OCI-LY1 (cell line): ENCODE measurements around the gene ARHGAP8.

ENCODE experiments used
- H2AFZ ChIP-seq: fragments of 200-600 bp; sonication (generic), shearing (Covaris generic); 2 replicates; pipeline ENCODE4 v1.6.0; 2014; ENCODE audit warnings: antibody characterized with exemption, mild to moderate bottlenecking, low read length
- H3F3A ChIP-seq: fragments of 200-600 bp; sonication (generic), shearing (Covaris generic); 2 replicates; pipeline ENCODE4 v1.6.0; 2014; ENCODE audit warnings: mild to moderate bottlenecking, antibody characterized with exemption, low read length, moderate library complexity; ENCODE audit not compliant: insufficient read depth
- H3K27ac ChIP-seq: fragments of 200-600 bp; sonication (generic); 2 replicates; pipeline ENCODE4 v1.5.1; 2014; ENCODE audit warnings: low read length, mixed run types, mild to moderate bottlenecking, low read depth; ENCODE audit not compliant: poor library complexity, severe bottlenecking
- H3K27me3 ChIP-seq: fragments of 200-600 bp; sonication (generic); 2 replicates; pipeline ENCODE4 v1.6.0; 2014; ENCODE audit warnings: antibody characterized with exemption, mild to moderate bottlenecking, low read length, moderate library complexity; ENCODE audit not compliant: insufficient read depth
- H3K36me3 ChIP-seq: fragments of 200-600 bp; sonication (generic); 2 replicates; pipeline ENCODE4 v1.6.1; 2014; ENCODE audit warnings: mild to moderate bottlenecking, antibody characterized with exemption, low read length, moderate library complexity, mixed read lengths; ENCODE audit not compliant: insufficient read depth
- H3K4me1 ChIP-seq: fragments of 200-600 bp; sonication (generic); 2 replicates; pipeline ENCODE4 v1.5.1; 2014; ENCODE audit warnings: mild to moderate bottlenecking, low read length, moderate library complexity; ENCODE audit not compliant: insufficient read depth, severe bottlenecking
- H3K4me2 ChIP-seq: fragments of 200-600 bp; sonication (generic), shearing (Covaris generic); 2 replicates; pipeline ENCODE4 v1.6.1; 2014; ENCODE audit warnings: low read length
- H3K4me3 ChIP-seq: fragments of 200-600 bp; sonication (generic); 2 replicates; pipeline ENCODE4 v1.5.1; 2014; ENCODE audit warnings: low read length, low read depth, mild to moderate bottlenecking, mixed read lengths; ENCODE audit not compliant: poor library complexity, severe bottlenecking
- H3K79me2 ChIP-seq: fragments of 200-600 bp; shearing (Covaris generic); 2 replicates; pipeline ENCODE4 v1.6.1; 2016; ENCODE audit warnings: mixed run types, low read length, mixed read lengths; ENCODE audit not compliant: insufficient read depth
- H3K9ac ChIP-seq: fragments of 200-600 bp; sonication (generic), shearing (Covaris generic); 2 replicates; pipeline ENCODE4 v1.6.1; 2014; ENCODE audit warnings: mild to moderate bottlenecking, low read length, mixed read lengths
- H3K9me2 ChIP-seq: fragments of 200-600 bp; sonication (generic), shearing (Covaris generic); 2 replicates; pipeline ENCODE4 v1.6.1; 2014; ENCODE audit warnings: low read depth, mild to moderate bottlenecking, low read length, mixed read lengths
- H3K9me3 ChIP-seq: fragments of 200-600 bp; shearing (Covaris generic); 2 replicates; pipeline ENCODE4 v1.6.1; 2014; ENCODE audit warnings: low read length, mixed read lengths
- H4K20me1 ChIP-seq: fragments of 200-600 bp; sonication (generic), shearing (Covaris generic); 2 replicates; pipeline ENCODE4 v1.6.0; 2016; ENCODE audit warnings: mild to moderate bottlenecking, low read length; ENCODE audit not compliant: insufficient read depth
- EZH2 ChIP-seq: fragments of 200-600 bp; sonication (generic), shearing (Covaris generic); IDR thresholded peaks from 2 replicates; pipeline ENCODE4 v1.8.0; 2017; ENCODE audit warnings: borderline replicate concordance, mixed run types, mild to moderate bottlenecking, antibody characterized with exemption, low read length, moderate library complexity, mixed read lengths
- TF ChIP-seq, protein P1 (sequence below): fragments of 200-600 bp; sonication (generic), shearing (Covaris generic); IDR thresholded peaks from 2 replicates; pipeline ENCODE4 v1.5.1; 2017; ENCODE audit warnings: mild to moderate bottlenecking, antibody characterized with exemption, low read length, moderate library complexity, mixed read lengths

The ARHGAP8 gene

DNA sequence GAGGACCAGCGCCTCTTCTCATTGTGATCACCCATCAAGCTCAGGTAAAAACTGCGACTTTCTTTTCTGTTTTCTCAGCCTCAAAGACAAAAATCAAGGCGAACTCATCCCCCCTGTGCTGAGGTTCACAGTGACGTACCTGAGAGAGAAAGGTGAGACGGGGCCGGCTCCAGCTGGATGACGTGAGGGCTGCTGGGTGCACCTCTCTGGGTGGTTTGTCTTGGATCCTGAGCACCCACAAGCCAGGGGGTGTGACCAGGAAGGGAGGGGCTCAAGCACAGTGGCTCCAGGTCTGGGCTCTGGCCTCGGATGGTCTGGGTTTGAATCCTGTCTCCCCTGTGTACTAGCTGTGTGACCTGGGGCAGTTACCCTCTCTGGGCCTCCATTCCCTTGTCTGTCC, 92.8 kb downstream of the ARHGAP8 start:
- no peaks in the 10 kb centered on the region for H3K4me1 ChIP-seq

DNA sequence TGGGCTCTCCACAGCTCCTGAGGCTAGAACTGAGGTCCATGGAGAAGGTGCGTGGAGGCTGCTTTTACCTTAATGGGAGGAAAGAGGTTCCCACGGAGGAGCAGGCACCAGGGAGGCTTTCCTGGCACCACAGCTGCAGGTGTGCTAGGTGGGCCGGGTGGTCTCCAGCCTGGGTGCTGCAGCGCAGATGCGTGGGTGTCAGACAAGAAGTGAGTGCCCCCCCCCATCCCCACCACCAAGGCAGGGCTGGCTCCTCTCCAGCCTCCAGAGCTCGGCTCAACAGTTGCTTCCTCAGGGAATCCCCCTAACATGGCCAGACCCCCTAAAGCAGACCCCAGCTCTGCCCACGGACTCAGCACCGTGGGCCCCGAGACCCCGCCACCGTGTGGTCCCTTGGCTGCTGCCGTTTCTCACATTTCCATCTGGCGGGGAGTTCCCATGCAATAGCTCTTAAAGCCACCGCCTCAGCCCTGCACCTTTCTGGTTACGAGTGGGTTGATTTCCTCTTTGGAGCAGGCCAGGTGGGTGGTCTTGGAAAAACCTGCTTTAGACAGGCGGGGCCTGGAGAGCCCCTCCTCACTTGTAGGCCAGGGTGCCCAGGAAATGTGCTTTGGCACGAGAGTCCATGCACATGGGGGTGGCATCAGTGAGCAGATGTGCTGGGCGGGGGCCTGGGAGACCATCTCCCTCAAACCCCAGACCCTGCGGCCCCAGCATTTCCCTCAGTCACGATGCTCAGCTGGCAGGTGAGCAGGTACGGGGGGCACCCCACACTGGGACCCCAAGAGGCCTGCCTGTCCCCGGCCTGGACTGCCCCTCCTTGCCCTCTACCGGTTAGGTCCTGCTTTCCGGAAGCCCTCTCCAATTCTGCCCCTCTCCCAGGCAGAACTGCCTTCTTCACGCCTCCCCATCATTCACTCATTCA, 93.7 kb downstream of the ARHGAP8 start:
- no peaks in the 10 kb centered on the region for H3K36me3 ChIP-seq
- no peak overlapping the region for H3K27ac ChIP-seq
- H3K9me2 ChIP-seq: no peaks in the 10 kb centered on the region
- H3K9me3 ChIP-seq: no peaks in the 10 kb centered on the region
- no peak overlapping the region for H3K4me2 ChIP-seq
- H3F3A ChIP-seq: no peaks in the 10 kb centered on the region
- peaks cover 3% of the 10 kb centered on the region; the same call in 1 of the 2 replicates for H3K27me3 ChIP-seq
- TF ChIP-seq EZH2: no peak
- TF ChIP-seq, protein P1, sequence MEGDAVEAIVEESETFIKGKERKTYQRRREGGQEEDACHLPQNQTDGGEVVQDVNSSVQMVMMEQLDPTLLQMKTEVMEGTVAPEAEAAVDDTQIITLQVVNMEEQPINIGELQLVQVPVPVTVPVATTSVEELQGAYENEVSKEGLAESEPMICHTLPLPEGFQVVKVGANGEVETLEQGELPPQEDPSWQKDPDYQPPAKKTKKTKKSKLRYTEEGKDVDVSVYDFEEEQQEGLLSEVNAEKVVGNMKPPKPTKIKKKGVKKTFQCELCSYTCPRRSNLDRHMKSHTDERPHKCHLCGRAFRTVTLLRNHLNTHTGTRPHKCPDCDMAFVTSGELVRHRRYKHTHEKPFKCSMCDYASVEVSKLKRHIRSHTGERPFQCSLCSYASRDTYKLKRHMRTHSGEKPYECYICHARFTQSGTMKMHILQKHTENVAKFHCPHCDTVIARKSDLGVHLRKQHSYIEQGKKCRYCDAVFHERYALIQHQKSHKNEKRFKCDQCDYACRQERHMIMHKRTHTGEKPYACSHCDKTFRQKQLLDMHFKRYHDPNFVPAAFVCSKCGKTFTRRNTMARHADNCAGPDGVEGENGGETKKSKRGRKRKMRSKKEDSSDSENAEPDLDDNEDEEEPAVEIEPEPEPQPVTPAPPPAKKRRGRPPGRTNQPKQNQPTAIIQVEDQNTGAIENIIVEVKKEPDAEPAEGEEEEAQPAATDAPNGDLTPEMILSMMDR: no peak
- H2AFZ ChIP-seq: no peak overlapping the region
- H3K4me1 ChIP-seq: no peaks in the 10 kb centered on the region
- no peaks in the 10 kb centered on the region for H4K20me1 ChIP-seq
- no peak overlapping the region for H3K4me3 ChIP-seq
- no peak overlapping the region for H3K9ac ChIP-seq
- H3K79me2 ChIP-seq: no peaks in the 10 kb centered on the region

More for the DNA sequence above, 92.8 kb downstream of the ARHGAP8 start:
- H3K79me2 ChIP-seq: no peaks in the 10 kb centered on the region
- no peaks in the 10 kb centered on the region for H3F3A ChIP-seq
- no peak overlapping the region for H3K27ac ChIP-seq
- no peak overlapping the region for H2AFZ ChIP-seq
- no peaks in the 10 kb centered on the region for H3K9me3 ChIP-seq
- no peak overlapping the region for H3K9ac ChIP-seq
- no peak overlapping the region for H3K4me2 ChIP-seq
- H3K36me3 ChIP-seq: no peaks in the 10 kb centered on the region
- no peak overlapping the region for H3K4me3 ChIP-seq
- H3K27me3 ChIP-seq: peaks cover 3% of the 10 kb centered on the region; the same call in 1 of the 2 replicates
- TF ChIP-seq EZH2: no peak
- TF ChIP-seq, protein P1: no peak
- H3K9me2 ChIP-seq: no peaks in the 10 kb centered on the region
- H4K20me1 ChIP-seq: no peaks in the 10 kb centered on the region

DNA sequence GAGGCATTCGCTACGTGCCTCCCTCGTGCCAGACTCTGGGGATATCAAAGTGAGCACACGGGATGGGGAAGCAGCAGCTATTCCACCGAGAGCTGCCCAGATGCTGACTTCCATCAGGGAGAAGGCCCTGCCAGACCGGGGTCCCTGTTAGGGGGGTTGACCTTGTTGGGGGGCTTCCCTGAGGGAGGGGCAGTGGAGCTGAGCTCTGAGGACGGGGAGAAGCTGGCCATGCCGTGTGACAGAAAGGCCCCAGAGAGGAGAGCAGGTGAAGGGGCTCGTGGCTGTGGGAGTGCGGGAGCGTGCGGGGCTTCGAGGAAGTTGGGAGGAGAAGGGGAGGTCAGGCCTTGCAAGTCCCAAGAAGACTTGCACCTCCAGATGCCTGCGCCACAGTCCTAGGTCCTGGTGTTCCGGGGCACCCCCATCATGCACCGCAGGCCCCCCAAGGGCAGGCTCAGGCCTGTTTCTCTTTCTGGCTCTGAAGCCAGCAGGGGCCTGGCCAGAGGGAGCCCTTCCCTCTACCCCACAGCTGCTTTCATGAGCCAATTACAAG, 94.4 kb downstream of the ARHGAP8 start:
- H3K36me3 ChIP-seq: no peaks in the 10 kb centered on the region
- H3K9ac ChIP-seq: no peak overlapping the region
- no peak for TF ChIP-seq EZH2
- TF ChIP-seq, protein P1: no peak

More for the DNA sequence above, 94.4 kb downstream of the ARHGAP8 start:
- Histone ChIP-seq H3K27ac (no peak overlapping the region), H4K20me1 (no peaks in the 10 kb centered on the region), H3K4me2 (no peak overlapping the region), H3K4me1 (no peaks in the 10 kb centered on the region), H3K9me3 (no peaks in the 10 kb centered on the region), H3F3A (no peaks in the 10 kb centered on the region), H2AFZ (no peak overlapping the region), H3K79me2 (no peaks in the 10 kb centered on the region), H3K27me3 (peaks cover 3% of the 10 kb centered on the region; the same call in 1 of the 2 replicates), H3K4me3 (no peak overlapping the region), H3K9me2 (no peaks in the 10 kb centered on the region)
